ENCODE measurements around the gene CPNE6.
"Not testable (repeated sequence)": the region's sequence is repeated elsewhere in the genome, so short reads cannot be mapped to it uniquely, and the experiment has no call there.

Gene CPNE6

DNA sequence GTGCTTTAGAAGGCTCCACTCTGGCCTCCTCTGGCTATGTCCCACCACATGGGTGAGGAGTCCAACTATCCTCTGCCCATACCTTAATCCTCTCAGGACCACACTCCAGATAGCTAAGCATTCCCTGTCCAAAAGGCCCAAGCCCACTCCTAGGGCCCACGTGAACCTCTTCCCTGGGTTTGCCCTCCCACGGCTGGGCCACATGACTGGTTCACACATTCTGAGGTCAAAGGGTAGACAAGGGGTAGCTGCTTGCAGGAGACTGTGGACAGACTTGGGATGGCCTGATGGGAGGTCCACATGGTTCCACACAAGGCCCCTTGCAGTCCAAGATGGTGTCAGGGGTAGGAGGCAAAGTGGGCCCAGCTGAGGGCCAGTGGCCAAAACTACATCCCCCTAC lies 16.7 kb downstream of the CPNE6 start:
- DNase-seq = no peak

DNA sequence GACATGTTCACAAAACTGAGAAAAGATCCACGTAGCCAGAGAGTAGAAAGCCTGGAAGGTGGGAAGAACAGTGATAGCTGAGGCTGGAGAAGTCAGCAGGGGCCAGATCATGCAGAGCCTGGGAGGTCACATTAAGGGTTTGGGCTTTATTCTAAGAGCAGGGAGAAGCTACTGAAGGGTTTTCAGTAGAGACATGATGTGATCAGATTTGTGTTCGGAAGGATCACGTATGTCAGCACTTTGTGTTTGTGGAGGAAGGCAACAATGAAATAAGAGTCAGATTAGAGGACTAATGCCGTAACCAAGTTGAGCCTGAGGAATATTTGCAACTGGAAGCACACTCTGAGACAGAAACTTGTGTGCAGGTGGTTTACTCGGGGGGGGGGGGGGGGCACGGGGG lies 18.5 kb downstream of the CPNE6 start:
- no peak for DNase-seq

DNA sequence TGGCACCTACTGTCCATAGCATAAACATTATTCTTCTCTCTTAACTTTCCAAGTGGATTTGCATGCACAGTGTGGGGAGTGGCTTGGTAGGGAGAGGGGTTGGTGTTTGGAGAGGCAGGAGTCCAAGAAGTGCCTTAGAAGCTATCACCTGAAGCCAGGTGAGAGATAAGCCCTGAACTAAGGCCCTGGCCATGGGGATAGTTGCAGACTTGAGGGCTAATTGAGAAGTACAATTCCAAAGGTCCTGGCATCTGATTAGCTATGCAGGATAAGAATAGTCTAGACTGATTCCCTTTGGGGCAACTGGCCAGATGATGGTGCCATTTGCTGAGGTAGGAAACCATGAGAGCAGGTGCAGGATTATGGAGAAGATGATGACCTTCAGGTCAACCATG lies 20.7 kb downstream of the CPNE6 start:
- DNase-seq = no peak

DNA sequence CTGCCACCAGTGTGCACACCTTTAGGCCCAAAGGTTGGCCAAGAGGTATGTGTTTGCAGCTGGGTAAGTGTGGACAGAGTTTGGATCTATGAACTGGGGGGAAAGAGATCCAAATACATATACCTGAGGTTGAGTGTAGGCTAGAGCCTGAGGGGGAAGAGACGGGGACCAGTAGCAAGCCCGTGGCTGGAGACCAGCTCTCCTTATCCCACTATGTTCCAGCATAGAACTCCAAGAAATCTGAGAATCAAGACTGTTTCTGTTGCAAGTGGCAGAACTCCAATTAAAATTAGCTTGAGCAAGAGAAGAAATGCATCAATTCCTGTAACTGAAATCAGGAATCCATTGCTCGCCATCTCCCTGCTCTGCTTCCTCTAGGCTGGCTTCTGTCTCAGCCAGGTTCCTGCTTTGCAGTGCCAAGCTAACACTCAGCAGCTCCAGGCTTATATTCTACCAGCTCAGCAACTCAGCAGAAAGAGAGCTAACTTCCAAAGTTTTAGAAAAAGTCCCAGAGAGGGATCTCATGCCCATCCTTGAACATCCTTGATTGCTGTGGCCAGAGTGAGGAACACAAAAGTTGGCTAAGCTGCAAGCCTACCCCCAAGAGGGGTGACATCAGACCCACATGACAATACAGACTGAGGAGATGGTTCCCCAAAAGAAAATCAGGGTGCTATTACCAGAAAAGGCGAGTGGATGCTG lies 21.3 kb downstream of the CPNE6 start:
- DNase-seq = no peak

DNA sequence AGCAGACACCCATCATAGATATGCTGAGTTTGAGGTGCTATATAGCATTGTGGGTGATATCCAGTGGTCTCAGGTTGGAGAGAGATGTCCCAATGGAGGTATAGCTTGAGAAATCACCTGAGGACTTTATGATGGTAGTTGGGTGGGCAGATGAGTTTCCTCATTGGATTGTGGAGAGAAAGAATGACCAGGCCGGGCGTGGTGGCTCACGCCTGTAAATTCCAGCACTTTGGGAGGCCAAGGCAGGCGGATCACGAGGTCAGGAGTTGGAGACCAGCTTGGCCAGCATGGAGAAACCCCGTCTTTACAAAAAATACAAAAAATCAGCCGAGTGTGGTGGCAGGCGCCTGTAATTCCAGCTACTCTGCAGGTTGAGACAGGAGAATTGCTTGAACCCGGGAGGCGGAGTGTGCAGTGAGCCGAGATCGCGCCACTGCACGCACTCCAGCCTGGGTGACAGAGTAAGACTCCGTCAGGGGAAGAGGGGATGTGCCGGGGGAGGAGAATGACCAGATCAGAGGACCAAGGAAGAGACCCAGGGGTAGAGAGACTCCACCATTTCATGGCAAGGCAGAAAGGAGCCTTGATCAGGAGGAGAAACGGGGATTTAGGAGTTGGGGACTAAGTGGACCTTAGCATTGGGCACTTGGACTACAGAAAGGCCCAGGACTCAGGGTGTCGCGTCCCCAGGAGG lies 22.0 kb downstream of the CPNE6 start:
- DNase-seq = no peak

DNA sequence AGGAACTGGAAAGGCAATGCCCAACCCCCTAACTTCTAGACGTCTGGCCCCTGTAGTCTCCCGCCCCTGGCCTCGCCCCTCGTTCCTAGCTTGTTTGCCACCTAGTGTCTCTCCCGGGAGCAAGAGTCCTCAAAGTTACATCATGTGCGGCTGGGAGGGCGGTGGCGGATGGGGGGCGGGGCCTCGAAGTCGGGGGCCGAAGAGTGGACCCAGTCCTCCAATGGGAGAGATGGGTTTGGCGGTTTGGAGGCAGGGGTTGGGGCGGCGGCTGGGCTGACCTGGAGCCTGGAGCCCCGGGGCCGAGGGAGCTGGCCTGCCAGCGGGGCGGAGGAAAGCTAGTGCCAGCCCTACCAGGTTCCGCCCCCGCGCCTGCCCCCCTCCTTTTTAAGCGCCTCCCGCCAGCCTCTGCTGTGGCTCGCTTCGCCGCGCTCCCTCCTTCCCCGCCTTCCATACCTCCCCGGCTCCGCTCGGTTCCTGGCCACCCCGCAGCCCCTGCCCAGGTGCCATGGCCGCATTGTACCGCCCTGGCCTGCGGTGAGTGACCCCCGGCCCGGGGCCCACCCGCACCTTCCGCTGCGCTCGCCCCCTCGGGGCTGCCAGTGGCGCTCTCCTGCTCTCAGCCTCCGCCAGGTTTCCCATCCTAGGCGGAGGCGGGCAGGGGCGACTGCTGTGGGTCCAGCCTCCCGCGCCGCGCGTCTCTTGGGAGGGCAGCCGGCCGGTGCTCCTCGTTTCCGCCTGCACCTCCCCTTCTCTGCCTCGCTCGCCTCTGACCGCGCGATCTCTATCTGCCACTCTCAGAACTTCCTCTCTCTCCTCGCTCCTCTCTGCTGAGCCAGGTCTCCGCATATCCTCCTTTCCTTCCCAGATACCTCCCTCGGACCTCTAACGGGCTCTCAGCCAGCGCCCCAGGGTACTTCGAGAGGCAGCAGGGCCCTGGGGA lies 22.8 kb downstream of the CPNE6 start, which contains the start of gene PCK2:
Gene PCK2 (plus strand): TSS at position 411 of the 940 bp plus-strand sequence. CDS start 95 bp downstream, at position 506.
- peak; percentile 99 for DNase-seq

DNA sequence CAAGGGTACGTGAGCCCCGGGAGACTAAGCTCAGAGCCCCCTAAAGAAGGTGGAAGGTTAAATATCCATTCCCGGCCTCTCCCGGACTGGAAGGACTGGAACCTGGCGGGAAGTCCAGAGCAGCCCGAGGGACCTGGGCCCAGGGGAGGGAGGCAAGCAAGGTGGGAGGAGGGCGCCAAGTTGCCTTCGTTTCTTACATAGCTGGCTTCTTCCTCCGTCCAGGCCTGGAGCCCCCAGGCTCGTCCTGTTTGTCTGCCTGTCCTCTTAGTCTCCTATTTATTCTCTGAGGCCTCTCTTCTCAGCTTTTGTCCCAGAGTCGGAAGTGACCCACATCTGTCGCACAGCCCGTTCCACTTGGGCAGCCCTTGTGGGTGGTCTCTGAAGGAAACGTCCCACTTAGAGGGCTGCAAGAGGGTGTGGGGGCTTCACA lies 23.5 kb downstream of the CPNE6 start:
- DNase-seq = peak; percentile 10

DNA sequence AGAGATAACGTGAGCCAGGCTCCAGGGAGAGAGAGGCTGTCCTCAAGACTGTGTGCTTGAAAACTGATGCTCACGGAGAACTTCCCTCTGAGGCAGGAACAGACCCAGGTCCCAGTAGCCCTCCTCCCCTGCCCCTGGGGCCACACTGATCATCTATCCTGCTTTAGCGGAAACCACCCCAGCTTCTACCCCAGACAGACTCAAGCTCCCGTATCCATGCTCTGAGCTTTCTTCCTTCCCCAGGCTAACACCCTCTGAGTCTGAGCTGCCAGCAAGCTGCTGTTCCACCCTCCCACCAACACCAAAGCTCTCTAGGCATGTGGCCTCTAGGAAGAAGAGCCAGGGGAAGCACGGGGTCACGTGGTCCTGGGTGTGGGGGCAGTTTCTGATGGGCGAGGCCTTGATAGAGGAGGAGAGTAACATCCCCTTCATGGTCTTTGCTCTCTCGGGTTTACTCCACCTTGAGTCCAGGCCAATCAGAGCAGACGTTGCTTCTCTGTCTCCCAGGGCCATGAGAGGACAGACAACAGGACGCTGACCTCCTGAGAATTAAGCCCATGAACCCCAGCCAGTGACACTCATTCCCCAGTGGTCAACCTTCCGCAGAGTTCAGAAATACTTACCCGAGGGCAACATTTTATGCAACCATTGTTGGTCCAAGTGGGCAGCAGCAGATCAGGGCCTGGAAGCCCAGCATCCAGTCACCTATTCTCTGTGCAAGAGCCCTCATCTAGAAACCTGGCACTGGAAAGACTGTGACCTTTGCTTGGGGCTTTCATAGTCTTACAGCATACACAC lies 24.1 kb downstream of the CPNE6 start:
- DNase-seq = peak; percentile 72

DNA sequence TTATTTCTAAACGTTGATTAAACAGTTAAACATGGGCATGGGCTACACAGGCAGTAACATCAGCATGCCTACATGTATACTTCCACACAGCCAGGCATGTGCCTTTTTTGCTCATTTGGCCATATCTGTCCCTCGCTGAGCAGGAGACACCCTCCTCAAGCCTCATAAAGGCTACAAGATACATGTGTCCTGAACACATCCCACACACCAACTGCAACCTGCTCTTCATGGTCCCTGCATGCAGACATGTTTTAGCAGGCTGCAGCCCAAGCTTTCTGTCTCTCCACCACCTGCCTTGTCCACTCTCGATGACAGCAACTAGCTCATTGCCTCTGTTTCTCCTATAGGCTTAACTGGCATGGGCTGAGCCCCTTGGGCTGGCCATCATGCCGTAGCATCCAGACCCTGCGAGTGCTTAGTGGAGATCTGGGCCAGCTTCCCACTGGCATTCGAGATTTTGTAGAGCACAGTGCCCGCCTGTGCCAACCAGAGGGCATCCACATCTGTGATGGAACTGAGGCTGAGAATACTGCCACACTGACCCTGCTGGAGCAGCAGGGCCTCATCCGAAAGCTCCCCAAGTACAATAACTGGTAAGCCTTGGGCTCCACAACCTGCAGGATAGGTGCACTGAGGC lies 25.3 kb downstream of the CPNE6 start:
- DNase-seq = no peak

DNA sequence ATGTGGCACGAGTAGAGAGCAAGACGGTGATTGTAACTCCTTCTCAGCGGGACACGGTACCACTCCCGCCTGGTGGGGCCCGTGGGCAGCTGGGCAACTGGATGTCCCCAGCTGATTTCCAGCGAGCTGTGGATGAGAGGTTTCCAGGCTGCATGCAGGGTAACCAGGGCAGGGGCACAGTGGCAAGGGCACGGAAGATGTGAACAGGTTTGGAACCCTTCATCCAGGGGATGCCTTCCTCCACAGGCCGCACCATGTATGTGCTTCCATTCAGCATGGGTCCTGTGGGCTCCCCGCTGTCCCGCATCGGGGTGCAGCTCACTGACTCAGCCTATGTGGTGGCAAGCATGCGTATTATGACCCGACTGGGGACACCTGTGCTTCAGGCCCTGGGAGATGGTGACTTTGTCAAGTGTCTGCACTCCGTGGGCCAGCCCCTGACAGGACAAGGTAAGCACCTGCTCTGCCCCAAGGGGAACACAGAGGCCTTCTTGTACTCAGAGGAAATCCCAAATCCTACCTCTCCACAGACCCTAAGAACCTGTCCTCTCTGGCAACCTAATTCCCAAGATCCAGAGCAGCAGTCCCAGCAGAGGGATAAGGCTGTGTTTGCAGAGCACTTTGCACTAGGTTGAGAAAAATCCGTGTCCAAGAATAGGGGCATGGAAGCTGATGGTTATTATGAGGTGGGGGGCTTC lies 27.0 kb downstream of the CPNE6 start:
- no peak for DNase-seq

DNA sequence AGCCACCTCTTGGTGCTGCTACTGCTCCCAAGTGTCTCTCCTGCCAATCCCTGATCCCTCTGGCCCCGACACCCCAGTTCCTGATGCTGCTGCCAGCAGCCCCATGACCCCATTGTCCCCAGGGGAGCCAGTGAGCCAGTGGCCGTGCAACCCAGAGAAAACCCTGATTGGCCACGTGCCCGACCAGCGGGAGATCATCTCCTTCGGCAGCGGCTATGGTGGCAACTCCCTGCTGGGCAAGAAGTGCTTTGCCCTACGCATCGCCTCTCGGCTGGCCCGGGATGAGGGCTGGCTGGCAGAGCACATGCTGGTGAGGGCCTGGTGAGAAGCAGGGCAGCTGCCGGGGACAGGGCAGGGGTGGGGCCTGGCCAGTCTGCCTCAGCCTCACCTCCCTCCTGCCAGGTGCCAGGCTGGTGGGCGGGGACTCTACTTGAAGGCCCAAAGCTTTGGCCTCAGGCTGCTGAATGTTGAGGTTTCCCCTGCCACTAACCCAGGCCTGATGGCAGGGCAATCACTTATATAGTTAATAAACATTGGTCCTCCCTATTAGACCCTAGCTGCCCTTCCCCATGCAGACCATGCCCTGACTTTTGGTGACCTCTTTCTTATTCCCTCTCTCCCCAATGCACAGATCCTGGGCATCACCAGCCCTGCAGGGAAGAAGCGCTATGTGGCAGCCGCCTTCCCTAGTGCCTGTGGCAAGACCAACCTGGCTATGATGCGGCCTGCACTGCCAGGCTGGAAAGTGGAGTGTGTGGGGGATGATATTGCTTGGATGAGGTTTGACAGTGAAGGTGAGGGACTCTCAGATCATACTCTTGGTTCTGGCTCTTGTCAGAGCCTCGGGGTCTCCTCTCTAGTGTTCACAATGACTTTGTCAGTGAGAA lies 27.8 kb downstream of the CPNE6 start:
- DNase-seq = no peak

DNA sequence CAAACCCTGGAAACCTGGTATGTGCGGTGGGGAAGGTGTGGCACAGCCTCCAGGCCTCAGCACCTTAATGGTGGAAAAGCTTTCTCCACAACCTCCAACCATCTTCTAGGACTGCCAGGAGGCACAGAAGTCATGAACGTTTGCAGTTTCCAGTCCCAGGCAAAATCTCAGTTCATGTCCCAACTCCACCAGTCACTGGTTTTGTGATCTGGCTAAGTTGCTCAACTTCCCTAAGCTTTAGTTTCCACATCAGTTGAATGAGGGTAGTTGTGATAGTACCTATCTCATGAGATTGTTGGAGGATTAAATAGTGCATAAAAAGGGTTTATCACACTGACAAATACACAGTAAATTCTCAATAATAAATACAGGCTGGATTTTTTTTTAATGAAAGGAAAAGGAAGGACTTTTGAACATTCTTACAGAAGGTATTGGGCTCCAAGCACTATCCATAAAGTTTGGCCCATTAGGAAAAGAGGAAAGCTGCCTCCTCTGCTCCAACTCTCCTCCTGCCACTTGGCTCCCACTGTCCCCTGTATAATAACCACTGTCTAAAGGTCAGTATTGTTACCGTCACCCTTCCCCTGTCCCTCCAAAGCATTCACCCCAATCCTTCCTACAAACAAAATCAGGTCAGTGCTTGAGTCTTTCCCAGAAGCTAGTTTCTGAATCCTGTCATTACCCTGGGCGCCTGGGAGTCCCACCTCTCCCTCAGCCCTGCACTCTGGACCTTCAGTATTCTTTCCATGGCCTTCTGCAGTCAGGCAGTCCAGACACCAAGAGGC lies 29.0 kb downstream of the CPNE6 start:
- DNase-seq = no peak

DNA sequence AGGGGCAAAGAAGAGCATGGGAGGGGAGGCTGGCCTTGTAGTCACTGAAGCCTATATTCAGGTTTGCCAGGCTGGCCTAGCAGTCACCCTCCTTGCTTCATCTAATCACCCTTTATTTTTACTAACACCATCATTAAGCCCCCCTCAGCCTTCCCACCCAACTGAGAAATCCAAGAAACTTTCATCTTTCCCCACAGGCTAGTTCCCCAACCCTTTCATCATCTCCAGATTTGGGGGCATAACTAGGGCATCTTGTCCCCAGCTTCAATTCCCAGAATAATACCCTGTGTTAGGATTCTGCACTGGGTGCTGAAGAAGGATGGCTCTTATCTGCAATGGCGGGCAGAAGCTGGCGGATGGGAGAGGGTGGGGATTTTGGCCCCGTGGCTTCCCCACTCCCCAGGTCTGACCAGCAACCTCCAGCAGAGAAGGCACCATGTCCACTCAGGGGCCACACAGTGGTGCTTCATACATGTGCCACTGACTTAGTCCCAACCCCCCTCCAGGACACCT lies 29.7 kb downstream of the CPNE6 start:
- DNase-seq = no peak

DNA sequence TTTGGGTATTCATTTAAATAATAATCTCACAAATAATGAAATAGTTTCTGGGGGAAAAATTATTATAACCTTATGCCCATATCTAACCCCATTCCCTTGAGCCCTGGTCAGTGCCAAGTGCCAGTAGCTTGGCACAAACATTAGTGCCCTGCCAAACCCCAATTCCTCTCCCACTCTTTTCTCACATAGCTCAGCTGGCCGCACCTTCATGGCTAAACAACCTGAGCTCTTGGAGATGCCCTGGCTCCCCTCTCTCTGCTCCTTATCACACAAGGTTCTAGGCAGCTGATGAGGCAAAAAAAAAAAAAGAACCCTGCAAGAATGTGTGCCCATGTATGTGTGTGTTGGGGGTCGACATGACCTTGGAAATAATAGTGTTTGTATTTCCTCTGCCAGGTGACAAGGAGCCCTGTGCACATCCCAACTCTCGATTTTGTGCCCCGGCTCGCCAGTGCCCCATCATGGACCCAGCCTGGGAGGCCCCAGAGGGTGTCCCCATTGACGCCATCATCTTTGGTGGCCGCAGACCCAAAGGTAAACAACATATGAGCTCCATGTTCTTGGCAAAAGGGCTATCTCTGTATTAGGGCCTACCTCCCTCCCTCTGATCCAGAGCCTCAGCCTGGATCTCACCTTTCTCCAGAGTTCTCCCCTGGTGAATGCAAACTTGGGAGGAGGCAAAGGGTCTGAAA lies 31.1 kb downstream of the CPNE6 start:
- DNase-seq = no peak

DNA sequence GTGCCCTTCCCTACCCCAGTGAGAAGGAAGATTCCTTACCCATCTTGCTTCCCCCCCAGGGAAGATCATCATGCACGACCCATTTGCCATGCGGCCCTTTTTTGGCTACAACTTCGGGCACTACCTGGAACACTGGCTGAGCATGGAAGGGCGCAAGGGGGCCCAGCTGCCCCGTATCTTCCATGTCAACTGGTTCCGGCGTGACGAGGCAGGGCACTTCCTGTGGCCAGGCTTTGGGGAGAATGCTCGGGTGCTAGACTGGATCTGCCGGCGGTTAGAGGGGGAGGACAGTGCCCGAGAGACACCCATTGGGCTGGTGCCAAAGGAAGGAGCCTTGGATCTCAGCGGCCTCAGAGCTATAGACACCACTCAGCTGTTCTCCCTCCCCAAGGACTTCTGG lies 32.1 kb downstream of the CPNE6 start:
- DNase-seq = no peak

DNA sequence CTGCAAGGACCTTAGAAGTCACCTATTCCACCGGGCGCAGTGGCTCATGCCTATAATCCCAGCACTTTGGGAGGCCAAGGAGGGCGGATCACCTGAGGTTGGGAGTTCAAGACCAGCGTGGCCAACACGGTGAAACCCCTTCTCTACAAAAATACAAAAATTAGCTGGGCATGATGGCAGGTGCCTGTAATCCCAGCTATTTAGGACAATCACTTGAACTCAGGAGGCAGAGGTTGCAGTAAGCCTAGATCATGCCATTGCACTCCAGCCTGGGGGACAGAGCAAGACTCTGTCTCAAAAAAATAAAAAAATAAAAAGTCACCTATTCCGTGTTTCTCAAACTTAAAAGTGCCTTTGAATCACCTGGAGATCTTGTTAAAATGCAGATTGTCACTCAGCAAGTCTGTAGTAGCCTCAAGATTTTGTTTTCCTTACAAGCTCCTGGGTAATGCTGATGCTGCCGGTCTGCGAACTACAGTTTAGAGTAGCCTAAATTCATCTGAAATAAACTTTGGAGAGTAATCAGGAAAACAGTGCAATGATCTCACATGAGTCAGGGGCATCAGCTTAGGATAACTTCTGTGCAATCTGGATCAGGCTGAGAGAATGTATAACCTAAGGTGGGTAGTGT lies 34.4 kb downstream of the CPNE6 start:
- not testable (repeated sequence) for DNase-seq

DNA sequence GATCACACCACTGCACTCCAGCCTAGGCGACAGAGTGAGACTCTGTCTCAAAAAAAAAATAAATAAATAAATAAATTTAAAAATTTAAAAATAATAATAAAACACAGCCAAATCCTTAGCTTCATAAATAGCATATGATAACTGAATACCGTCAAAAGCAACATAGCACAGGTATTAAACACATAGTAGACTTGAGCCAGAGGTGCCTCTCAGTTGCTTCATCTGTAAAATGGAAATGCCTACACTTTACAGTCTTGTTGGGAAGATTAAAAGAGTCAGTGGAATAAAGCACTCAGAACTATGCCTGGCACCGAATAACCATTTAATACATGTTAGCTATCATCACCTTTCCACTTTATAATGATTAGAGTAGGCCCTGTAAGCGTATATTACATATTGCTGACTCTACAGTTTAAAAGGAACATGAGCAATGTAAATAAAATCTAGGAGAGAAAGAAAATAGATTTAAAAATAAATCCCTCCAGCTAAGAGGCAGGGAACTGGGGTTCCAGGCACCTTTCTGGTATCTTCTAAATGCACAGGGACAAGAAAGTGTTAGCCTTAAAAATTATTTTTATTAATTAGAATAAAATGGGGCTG lies 35.4 kb downstream of the CPNE6 start:
- no peak for DNase-seq
